ENCODE results near the gene BCAS2.

- TF ChIP-seq EZH2phosphoT487 (IDR thresholded peaks at IDR 0.05; ENCODE audit: insufficient read depth, low read depth) (no peak), EZH2 (IDR thresholded peaks at IDR 0.05; ENCODE audit: insufficient read depth, poor library complexity, severe bottlenecking) (no peak)
These were observed 14.2 kb upstream of the BCAS2 start for GRCh38 chr1:114595602-114596001.

Measured in GM23248 (cell line).